PC-9 (cell line): Measurements from ENCODE around the gene ANKRD33B. TPM values are rescaled to one million over a fixed set of nuclear protein-coding genes. Genes with fewer than 3 reads are reported as not detected.
A peak's percentile ranks its signal among the peaks of the same experiment; 100 is the strongest.

Source experiments
- BruUV-seq: library from RNA; stranded (reverse); fragments of 400-500 nt; replicated peaks from 2 replicates; lab custom pipeline; 2021; lab: Mats Ljungman, UMichigan
- CTCF ChIA-PET: fragments of 300-600 bp; sonication (Branson Sonifier 250); formaldehyde crosslinking; loops from one replicate; lab custom pipeline; 2022; ENCODE audit warnings: antibody characterized with exemption; lab: Charles Lee
- POLR2A ChIA-PET: fragments of 300-600 bp; sonication (Branson Sonifier 250); formaldehyde crosslinking; loops from one replicate; lab custom pipeline; 2022; ENCODE audit warnings: antibody characterized with exemption; ENCODE audit not compliant: unreplicated experiment; lab: Charles Lee
- DNase-seq, 2 experiments: peaks; one replicate each; pipeline versions ENCODE4 v3.0.0 to v3.0.0-alpha.2; 2015 to 2022; ENCODE audit warnings: mixed read lengths in 1 of 2
- H2AFZ ChIP-seq: fragments of 200-600 bp; sonication (generic); 2 replicates; pipeline ENCODE4 v1.8.1; 2017; ENCODE audit warnings: antibody characterized with exemption
- H3F3A ChIP-seq: fragments of 200-600 bp; sonication (generic); 2 replicates; pipeline ENCODE4 v1.8.1; 2017; ENCODE audit warnings: antibody characterized with exemption, mild to moderate bottlenecking, low read depth; ENCODE audit not compliant: insufficient read depth
- H3K27ac ChIP-seq: fragments of 200-600 bp; sonication (generic); 2 replicates; pipeline ENCODE4 v1.6.1; 2016; ENCODE audit warnings: mixed run types
- H3K27me3 ChIP-seq: fragments of 200-600 bp; sonication (generic); 2 replicates; pipeline ENCODE4 v1.6.1; 2016; ENCODE audit warnings: low read depth, mixed run types; ENCODE audit not compliant: insufficient read depth
- H3K36me3 ChIP-seq: fragments of 200-600 bp; sonication (generic); 2 replicates; pipeline ENCODE4 v1.6.1; 2016; ENCODE audit warnings: low read depth, mixed run types
- H3K4me1 ChIP-seq: fragments of 200-600 bp; sonication (generic); replicated peaks from 2 replicates; pipeline ENCODE4 v1.6.1; 2016; ENCODE audit warnings: mixed run types; ENCODE audit not compliant: insufficient read depth
- H3K4me2 ChIP-seq: fragments of 200-600 bp; sonication (generic); 2 replicates; pipeline ENCODE4 v1.6.1; 2017; ENCODE audit warnings: mixed run types
- H3K4me3 ChIP-seq: fragments of 200-600 bp; sonication (generic); 2 replicates; pipeline ENCODE4 v1.6.1; 2016; ENCODE audit warnings: mixed run types
- H3K79me2 ChIP-seq: fragments of 200-600 bp; sonication (generic); 2 replicates; pipeline ENCODE4 v1.6.1; 2017; ENCODE audit warnings: low read depth, mixed run types
- H3K9me2 ChIP-seq: fragments of 200-600 bp; sonication (generic); 2 replicates; pipeline ENCODE4 v1.8.1; 2017; ENCODE audit warnings: mild to moderate bottlenecking; ENCODE audit not compliant: insufficient read depth
- H3K9me3 ChIP-seq: fragments of 200-600 bp; sonication (generic); 2 replicates; pipeline ENCODE4 v1.8.1; 2016; ENCODE audit warnings: low read depth; ENCODE audit not compliant: insufficient read depth
- H4K20me1 ChIP-seq: fragments of 200-600 bp; sonication (generic); 2 replicates; pipeline ENCODE4 v1.8.1; 2017; ENCODE audit not compliant: insufficient read depth
- CTCF ChIP-seq: fragments of 200-600 bp; sonication (generic); conservative IDR thresholded peaks from 2 replicates; pipeline ENCODE4 v1.6.1; 2017; ENCODE audit warnings: mixed run types, antibody characterized with exemption, mild to moderate bottlenecking, moderate library complexity
- EZH2 ChIP-seq: fragments of 200-600 bp; sonication (generic); IDR thresholded peaks from 2 replicates; pipeline ENCODE4 v1.8.0; 2017; ENCODE audit warnings: antibody characterized with exemption, low read depth
- intact Hi-C: fragments of 100-400 bp; cut with micrococcal nuclease; formaldehyde crosslinking; loops from one replicate; pipeline ENCODE4 v1.10.0; 2022; ENCODE audit not compliant: unreplicated experiment
- total RNA-seq: library from RNA; stranded (reverse); gene quantifications from 2 replicates; pipeline ENCODE4 v1.2.3, GENCODE V29; 2021

ANKRD33B gene
- total RNA-seq, 1 experiment from 2014 or later: 32.1 TPM

- no peak overlapping the region for H3K4me3 ChIP-seq
Observed at GRCh38 chr5:10627160-10627701, 63.4 kb downstream of the ANKRD33B start.

GRCh38 chr5:10628601-10629000 is 64.7 kb downstream of the ANKRD33B start:
- H3K27me3 ChIP-seq: no peaks in the 10 kb centered on the region
- H3K36me3 ChIP-seq: no peaks in the 10 kb centered on the region
- DNase-seq: no peak
- no peaks in the 10 kb centered on the region for H3K9me3 ChIP-seq
- H4K20me1 ChIP-seq: no peaks in the 10 kb centered on the region
- H3F3A ChIP-seq: peaks cover 10% of the 10 kb centered on the region; the same call in 1 of the 2 replicates
- H2AFZ ChIP-seq: no peak overlapping the region
- no TSS peak for BruUV-seq
- ChIA-PET POLR2A (no interaction called here), CTCF (interaction anchor here (0.7 to 4.3 kb wide), 3 partner anchors 22 to 175 kb away, joined by 4 to 69 read pairs (median 10); no protein-coding TSS in a partner anchor)
- no peak overlapping the region for H3K4me3 ChIP-seq
- H3K4me2 ChIP-seq: no peak overlapping the region
- no peak overlapping the region for H3K27ac ChIP-seq
- no peaks in the 10 kb centered on the region for H3K79me2 ChIP-seq
- no peaks in the 10 kb centered on the region for H3K9me2 ChIP-seq
- H3K4me1 ChIP-seq: peaks cover 7% of the 10 kb centered on the region; the same call in 1 of the 2 replicates
- TF ChIP-seq CTCF (no peak), EZH2 (no peak)
- intact Hi-C loops: loop anchor here (1.0 to 2.0 kb wide), 6 partner anchors 28 to 344 kb away; partner anchors contain the start of gene ANKRD33B

More at GRCh38 chr5:10627160-10627701, 63.4 kb downstream of the ANKRD33B start:
- ChIA-PET POLR2A (interaction anchor here (0.6 to 1.0 kb wide), 5 partner anchors 76 to 179 kb away, joined by 3 to 8 read pairs (median 4); no protein-coding TSS in a partner anchor), CTCF (interaction anchor here (0.6 to 4.3 kb wide), 17 partner anchors 14 to 343 kb away, joined by 3 to 69 read pairs (median 4); no protein-coding TSS in a partner anchor)
- no peaks in the 10 kb centered on the region for H3K79me2 ChIP-seq
- no peak for TF ChIP-seq CTCF
- no peak for TF ChIP-seq EZH2
- H3K9me2 ChIP-seq: no peaks in the 10 kb centered on the region
- peaks cover 13% of the 10 kb centered on the region for H3F3A ChIP-seq
- H3K9me3 ChIP-seq: no peaks in the 10 kb centered on the region
- no peaks in the 10 kb centered on the region for H4K20me1 ChIP-seq
- peak overlapping the region; percentile 8 for H2AFZ ChIP-seq
- no peak for DNase-seq
- intact Hi-C loops: loop anchor here (1.0 kb wide), 1 partner anchor 148 kb away; no protein-coding TSS in a partner anchor
- peaks cover 7% of the 10 kb centered on the region; the same call in 1 of the 2 replicates for H3K4me1 ChIP-seq
- no peaks in the 10 kb centered on the region for H3K27me3 ChIP-seq
- no peaks in the 10 kb centered on the region for H3K36me3 ChIP-seq
- BruUV-seq: no TSS peak
- H3K4me2 ChIP-seq: peak overlapping the region; percentile 45
- peak overlapping the region; percentile 5; the same call in 1 of the 2 replicates for H3K27ac ChIP-seq

GRCh38 chr5:10629682-10630081 is 65.8 kb downstream of the ANKRD33B start:
- Histone ChIP-seq H4K20me1 (no peaks in the 10 kb centered on the region), H3F3A (peaks cover 10% of the 10 kb centered on the region; the same call in 1 of the 2 replicates), H3K36me3 (no peaks in the 10 kb centered on the region), H3K27ac (no peak overlapping the region), H3K79me2 (no peaks in the 10 kb centered on the region), H3K27me3 (no peaks in the 10 kb centered on the region), H3K4me3 (no peak overlapping the region), H3K4me1 (peaks cover 7% of the 10 kb centered on the region; the same call in 1 of the 2 replicates), H2AFZ (no peak overlapping the region), H3K9me2 (no peaks in the 10 kb centered on the region), H3K4me2 (no peak overlapping the region), H3K9me3 (no peaks in the 10 kb centered on the region)
- ChIA-PET CTCF (interaction anchor here (0.6 to 4.3 kb wide), 3 partner anchors 78 to 176 kb away, joined by 3 to 69 read pairs (median 4); no protein-coding TSS in a partner anchor), POLR2A (no interaction called here)
- DNase-seq: no peak
- no peak for TF ChIP-seq EZH2
- no peak for TF ChIP-seq CTCF
- intact Hi-C loops: loop anchor here (2.0 kb wide), 1 partner anchor 29 kb away; no protein-coding TSS in a partner anchor
- no TSS peak for BruUV-seq
